AG09309 (cell line): ENCODE measurements around the gene RNF213.

Experiments used
- DNase-seq: peaks from one replicate; pipeline ENCODE4 v3.0.0-alpha.2; 2010; ENCODE audit warnings: low read depth
- H3K4me3 ChIP-seq: 2 replicates; pipeline ENCODE4 v1.5.1; 2011; ENCODE audit warnings: mild to moderate bottlenecking, low read depth, low read length, moderate library complexity; ENCODE audit not compliant: control insufficient read depth
- TF ChIP-seq, protein P1 (sequence below): IDR thresholded peaks from 2 replicates; pipeline ENCODE4 v1.5.1; 2011; ENCODE audit warnings: mild to moderate bottlenecking, low read depth, low read length, inconsistent platforms; ENCODE audit not compliant: insufficient read depth, control insufficient read depth; ENCODE audit errors: missing control alignments

The RNF213 gene

DNA sequence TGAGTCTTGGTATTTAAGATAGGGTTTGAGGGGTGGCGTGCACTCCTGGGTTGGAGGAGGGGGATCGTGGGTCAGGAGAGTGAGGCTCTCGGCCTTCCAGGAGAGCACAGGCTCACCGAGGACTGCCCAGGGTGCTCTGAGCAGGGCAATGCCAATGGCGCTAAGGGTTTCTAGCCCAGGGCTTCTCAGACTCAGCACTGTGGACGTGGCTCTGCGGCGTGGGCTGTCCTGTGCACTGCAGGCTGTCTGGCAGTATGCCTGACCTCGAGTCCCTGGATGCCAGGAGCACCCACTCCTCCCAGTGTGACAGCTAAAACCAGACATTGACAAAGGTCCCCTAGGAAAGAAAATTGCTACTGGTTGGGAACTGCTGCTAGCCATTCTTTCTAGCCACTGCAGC lies 117.1 kb downstream of the RNF213 start:
- H3K4me3 ChIP-seq: no peak overlapping the region
- TF ChIP-seq, protein P1, sequence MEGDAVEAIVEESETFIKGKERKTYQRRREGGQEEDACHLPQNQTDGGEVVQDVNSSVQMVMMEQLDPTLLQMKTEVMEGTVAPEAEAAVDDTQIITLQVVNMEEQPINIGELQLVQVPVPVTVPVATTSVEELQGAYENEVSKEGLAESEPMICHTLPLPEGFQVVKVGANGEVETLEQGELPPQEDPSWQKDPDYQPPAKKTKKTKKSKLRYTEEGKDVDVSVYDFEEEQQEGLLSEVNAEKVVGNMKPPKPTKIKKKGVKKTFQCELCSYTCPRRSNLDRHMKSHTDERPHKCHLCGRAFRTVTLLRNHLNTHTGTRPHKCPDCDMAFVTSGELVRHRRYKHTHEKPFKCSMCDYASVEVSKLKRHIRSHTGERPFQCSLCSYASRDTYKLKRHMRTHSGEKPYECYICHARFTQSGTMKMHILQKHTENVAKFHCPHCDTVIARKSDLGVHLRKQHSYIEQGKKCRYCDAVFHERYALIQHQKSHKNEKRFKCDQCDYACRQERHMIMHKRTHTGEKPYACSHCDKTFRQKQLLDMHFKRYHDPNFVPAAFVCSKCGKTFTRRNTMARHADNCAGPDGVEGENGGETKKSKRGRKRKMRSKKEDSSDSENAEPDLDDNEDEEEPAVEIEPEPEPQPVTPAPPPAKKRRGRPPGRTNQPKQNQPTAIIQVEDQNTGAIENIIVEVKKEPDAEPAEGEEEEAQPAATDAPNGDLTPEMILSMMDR: no peak
- no peak for DNase-seq

DNA sequence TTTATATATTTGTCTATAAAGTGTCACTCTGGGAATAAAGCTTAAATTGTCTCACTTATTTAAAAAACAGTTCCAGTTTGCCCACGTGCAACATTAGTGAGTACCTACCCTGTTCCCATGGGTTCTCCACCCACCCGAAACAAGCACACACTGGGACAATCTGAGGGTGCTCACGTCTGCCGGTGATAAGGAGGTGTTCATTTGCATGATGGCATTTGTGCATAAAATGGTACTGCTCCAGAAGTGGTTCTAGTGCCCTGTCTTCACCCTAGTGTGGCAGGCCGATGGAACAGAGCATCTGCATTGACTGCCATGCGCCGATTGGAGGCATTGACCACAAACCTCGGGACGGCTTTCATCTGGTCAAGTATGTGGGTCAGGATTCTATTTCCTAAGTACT lies 118.7 kb downstream of the RNF213 start:
- DNase-seq: no peak
- TF ChIP-seq, protein P1: no peak
- no peak overlapping the region for H3K4me3 ChIP-seq

DNA sequence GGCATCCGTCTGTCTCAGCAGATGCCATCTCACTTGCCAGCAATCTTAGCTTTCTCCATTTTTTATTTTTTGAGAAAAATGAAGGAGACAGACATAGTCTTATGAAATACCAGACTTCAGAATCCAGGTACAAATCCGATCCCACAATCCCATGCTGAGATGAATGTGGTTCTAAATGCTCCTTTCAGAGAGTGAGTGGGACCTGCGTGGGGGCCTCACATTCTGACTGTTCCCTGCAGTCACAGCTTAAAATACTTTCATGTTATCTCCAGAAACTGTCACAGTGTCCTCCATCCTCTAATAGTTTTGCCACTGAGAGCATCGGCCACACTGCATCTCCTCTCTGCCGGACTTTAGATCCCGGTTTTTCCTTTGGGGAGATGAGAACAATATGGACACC lies 119.4 kb downstream of the RNF213 start:
- DNase-seq: no peak
- no peak overlapping the region for H3K4me3 ChIP-seq
- TF ChIP-seq, protein P1: no peak

DNA sequence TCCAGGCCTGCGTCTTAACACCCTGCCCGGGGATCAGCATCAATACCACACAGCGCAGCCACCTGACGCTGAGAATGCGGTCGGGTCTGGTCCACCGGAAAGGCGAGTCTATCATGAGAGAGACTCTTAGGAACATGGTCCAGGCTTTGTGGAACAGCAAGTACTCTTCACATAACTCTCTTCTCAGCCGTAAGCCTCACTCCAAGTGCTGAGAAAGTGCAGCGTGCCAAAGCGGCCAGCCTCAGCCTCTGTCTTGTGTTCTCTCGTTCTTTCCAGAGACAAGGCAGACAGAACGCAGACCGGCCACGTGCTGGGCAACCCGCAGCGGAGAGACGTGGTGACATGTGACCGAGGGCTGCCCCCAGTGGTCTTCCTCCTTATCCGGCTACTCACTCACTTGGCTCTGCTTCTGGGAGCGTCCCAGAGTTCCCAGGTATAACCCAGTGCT lies 119.9 kb downstream of the RNF213 start:
- H3K4me3 ChIP-seq: no peak overlapping the region
- TF ChIP-seq, protein P1: no peak
- DNase-seq: no peak

DNA sequence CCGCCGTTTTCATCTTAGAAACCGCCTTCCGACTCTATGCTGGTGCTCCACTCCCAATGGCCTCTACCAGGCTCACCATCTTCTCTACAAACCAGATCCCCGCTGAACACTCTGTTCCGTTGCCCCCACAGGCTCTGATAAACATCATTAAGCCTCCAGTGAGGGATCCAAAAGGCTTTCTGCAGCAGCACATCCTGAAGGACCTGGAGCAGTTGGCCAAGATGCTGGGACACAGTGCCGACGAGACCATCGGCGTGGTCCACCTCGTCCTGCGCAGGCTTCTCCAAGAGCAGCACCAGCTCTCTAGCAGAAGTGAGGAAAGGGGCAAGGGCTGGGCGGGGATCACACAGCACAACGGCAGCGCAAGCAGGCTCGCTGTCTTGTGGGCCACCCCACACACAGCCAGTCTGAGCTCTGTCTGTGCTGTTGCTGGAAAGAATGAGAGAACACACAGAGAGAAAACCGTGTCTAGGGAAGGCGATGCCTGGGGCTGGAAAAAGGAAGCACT lies 120.8 kb downstream of the RNF213 start:
- H3K4me3 ChIP-seq: no peak overlapping the region
- no peak for DNase-seq
- TF ChIP-seq, protein P1: no peak

DNA sequence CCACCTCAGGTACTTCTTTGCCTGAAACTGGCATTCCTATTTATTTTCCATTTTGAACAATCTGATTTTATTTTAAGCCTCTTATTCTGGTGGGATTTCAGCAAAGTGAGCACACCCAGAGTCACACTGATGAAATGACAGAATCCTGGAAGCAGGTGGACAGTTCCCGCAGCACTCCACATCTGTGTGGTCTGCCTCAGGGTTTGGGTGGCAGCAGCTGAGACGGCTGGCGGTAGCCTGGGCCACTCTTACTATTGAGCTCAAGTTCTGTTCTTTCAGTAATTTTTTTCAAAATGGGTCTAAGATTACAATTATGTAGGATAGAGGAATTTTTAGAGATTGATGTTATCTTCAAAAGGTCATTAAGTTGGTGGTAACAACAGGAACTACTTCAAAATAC lies 121.8 kb downstream of the RNF213 start:
- DNase-seq: no peak
- H3K4me3 ChIP-seq: no peak overlapping the region
- TF ChIP-seq, protein P1: no peak

DNA sequence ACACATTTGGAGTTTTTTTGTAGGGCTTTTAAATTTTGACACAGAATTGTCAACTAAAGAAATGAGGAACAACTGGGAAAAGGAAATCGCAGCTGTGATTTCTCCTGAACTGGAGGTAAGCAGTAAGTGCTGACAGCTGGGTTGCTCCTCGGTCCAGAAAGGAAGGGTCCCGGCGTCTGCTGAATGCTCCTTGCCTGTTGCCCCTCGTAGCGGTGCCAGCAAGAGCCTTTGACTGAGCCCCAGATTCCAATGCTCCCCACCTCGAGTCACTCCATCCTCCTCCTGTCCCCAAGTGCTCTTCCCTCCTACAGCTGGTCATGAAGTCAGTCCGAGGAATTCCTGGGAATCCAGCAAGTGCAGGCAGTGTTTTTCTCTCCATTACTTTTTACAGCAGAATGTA lies 122.3 kb downstream of the RNF213 start:
- TF ChIP-seq, protein P1: no peak
- DNase-seq: no peak
- H3K4me3 ChIP-seq: no peak overlapping the region
